Measurements from ENCODE around the gene BARHL1. TPM values are rescaled to one million over a fixed set of nuclear protein-coding genes. Genes with fewer than 3 reads are reported as not detected.

The BARHL1 gene
- total RNA-seq, 1 experiment from 2014 or later: not detected

DNA sequence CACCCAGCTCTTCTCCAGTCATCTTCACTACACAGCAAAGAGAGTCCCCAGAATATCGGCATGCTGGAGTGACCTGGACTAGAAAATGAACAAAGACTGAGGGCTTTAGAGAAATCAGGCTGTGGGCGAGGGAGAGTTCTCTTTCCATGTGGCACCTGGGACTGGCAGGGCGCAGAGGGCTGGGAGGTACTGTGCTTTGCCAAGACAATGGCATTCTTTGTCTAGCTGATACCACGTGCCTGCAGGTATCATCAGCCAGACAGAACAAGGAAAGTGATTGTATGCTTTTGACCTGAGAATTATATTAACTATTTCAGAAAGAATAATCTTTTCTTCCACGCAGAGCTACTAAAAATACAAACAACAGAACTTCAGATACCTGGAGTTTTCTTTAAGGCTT, 56.9 kb downstream of the BARHL1 start:
- Histone ChIP-seq H3K27me3 (ENCODE audit: low read length) (no peaks in the 10 kb centered on the region), H3K36me3 (ENCODE audit: insufficient read depth, low read length) (peaks cover 29% of the 10 kb centered on the region; the same call in 1 of the 2 replicates), H3K27ac (ENCODE audit: low read length) (no peak overlapping the region), H3K4me2 (ENCODE audit: low read depth, low read length, poor library complexity, severe bottlenecking) (no peak overlapping the region), H2AFZ (ENCODE audit: low read length) (no peak overlapping the region), H3K79me2 (ENCODE audit: low read length) (peaks cover 7% of the 10 kb centered on the region), H3K9me2 (replicated peaks; ENCODE audit: insufficient read depth, low read length) (no peaks in the 10 kb centered on the region), H3K4me3 (ENCODE audit: low read length) (no peak overlapping the region), H3K4me1 (ENCODE audit: low read length) (no peaks in the 10 kb centered on the region), H3K9ac (ENCODE audit: low read length) (no peak overlapping the region), H4K20me1 (ENCODE audit: insufficient read depth, low read depth, low read length) (no peaks in the 10 kb centered on the region), H3K9me3 (ENCODE audit: low read length) (no peaks in the 10 kb centered on the region)
- DNase-seq: no peak

Other genes with a start within 250 kb of the BARHL1 start
- 56.0 and 56.7 TPM in 2 replicates for gene SETX, start 227.6 kb upstream of the BARHL1 start, total RNA-seq (2014; rRNA removed; shearing (Covaris generic); ENCODE audit: low replicate concordance)
- 7.0 and 10.2 TPM in 2 replicates for gene TTF1, start 175.8 kb upstream of the BARHL1 start, total RNA-seq (2014; rRNA removed; shearing (Covaris generic); ENCODE audit: low replicate concordance)
- not detected in 2 replicates for gene CFAP77, start 172.4 kb upstream of the BARHL1 start, total RNA-seq (2014; rRNA removed; shearing (Covaris generic); ENCODE audit: low replicate concordance)
- gene DDX31, start 87.4 kb downstream of the BARHL1 start, total RNA-seq (2014; rRNA removed; shearing (Covaris generic); ENCODE audit: low replicate concordance): 19.5 and 21.8 TPM in 2 replicates
- 8.8 and 11.2 TPM in 2 replicates for gene GTF3C4, start 87.9 kb downstream of the BARHL1 start, total RNA-seq (2014; rRNA removed; shearing (Covaris generic); ENCODE audit: low replicate concordance)